ENCODE measurements around the gene GMDS. TPM values are rescaled to one million over a fixed set of nuclear protein-coding genes. Genes with fewer than 3 reads are reported as not detected.

GMDS gene
- total RNA-seq, 1 experiment from 2014 or later, result 9.7 TPM

GRCh38 chr6:1622220-1622850 is 623.1 kb downstream of the GMDS start:
- Histone ChIP-seq H3K4me3 (ENCODE audit: low read length) (no peak overlapping the region), H3K9me2 (replicated peaks; ENCODE audit: insufficient read depth, low read length) (no peaks in the 10 kb centered on the region), H3K27me3 (ENCODE audit: low read length) (no peaks in the 10 kb centered on the region), H3K4me1 (ENCODE audit: low read length) (no peaks in the 10 kb centered on the region), H3K4me2 (ENCODE audit: low read depth, low read length, poor library complexity, severe bottlenecking) (no peak overlapping the region), H3K36me3 (ENCODE audit: insufficient read depth, low read length) (no peaks in the 10 kb centered on the region), H3K27ac (ENCODE audit: low read length) (no peak overlapping the region), H3K9ac (ENCODE audit: low read length) (no peak overlapping the region), H3K79me2 (ENCODE audit: low read length) (no peaks in the 10 kb centered on the region), H4K20me1 (ENCODE audit: insufficient read depth, low read depth, low read length) (no peaks in the 10 kb centered on the region), H2AFZ (ENCODE audit: low read length) (no peak overlapping the region), H3K9me3 (ENCODE audit: low read length) (no peaks in the 10 kb centered on the region)
- DNase-seq, result no peak

DNA sequence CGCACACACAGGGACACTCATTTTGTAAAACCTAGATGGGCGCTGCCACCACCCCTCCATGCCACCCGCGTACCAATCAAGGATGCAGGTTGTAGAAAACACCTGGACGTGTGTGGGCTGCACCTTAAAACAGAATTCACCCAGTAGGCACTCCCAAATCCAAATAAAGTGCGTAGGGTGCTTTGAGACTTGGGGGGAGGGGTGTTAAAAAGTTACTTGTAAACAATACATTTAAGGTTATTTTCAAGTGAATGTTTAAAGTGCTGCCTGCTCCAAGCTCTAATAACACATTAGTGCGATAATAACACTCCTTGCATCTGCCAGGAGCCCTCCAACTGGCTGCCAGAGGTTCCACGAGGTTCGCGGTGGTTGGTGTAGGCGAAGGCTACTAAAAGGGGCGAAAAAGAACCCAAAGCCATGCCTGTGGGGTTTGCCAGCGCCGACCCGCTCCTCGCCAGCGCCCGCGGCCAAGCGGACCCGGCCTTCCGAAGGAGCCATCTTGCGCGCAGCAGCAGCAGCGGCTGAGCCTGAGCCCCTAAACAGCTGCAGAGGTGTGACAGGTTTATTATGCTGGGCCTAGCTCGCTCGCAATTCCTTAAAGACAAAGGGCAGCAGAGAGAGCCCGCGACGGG is 624.2 kb downstream of the GMDS start:
- DNase-seq, result no peak
- Histone ChIP-seq H3K9me2 (replicated peaks; ENCODE audit: insufficient read depth, low read length) (no peaks in the 10 kb centered on the region), H3K9ac (ENCODE audit: low read length) (no peak overlapping the region), H3K4me2 (ENCODE audit: low read depth, low read length, poor library complexity, severe bottlenecking) (no peak overlapping the region), H3K79me2 (ENCODE audit: low read length) (no peaks in the 10 kb centered on the region), H3K4me1 (ENCODE audit: low read length) (no peaks in the 10 kb centered on the region), H3K27ac (ENCODE audit: low read length) (no peak overlapping the region), H3K36me3 (ENCODE audit: insufficient read depth, low read length) (no peaks in the 10 kb centered on the region), H4K20me1 (ENCODE audit: insufficient read depth, low read depth, low read length) (no peaks in the 10 kb centered on the region), H3K27me3 (ENCODE audit: low read length) (no peaks in the 10 kb centered on the region), H3K9me3 (ENCODE audit: low read length) (no peaks in the 10 kb centered on the region), H3K4me3 (ENCODE audit: low read length) (no peak overlapping the region), H2AFZ (ENCODE audit: low read length) (no peak overlapping the region)

- Histone ChIP-seq H3K27me3 (ENCODE audit: low read length) (no peaks in the 10 kb centered on the region), H3K4me1 (ENCODE audit: low read length) (no peaks in the 10 kb centered on the region), H3K9ac (ENCODE audit: low read length) (no peak overlapping the region), H3K36me3 (ENCODE audit: insufficient read depth, low read length) (no peaks in the 10 kb centered on the region), H3K9me2 (replicated peaks; ENCODE audit: insufficient read depth, low read length) (no peaks in the 10 kb centered on the region), H3K27ac (ENCODE audit: low read length) (no peak overlapping the region), H3K9me3 (ENCODE audit: low read length) (no peaks in the 10 kb centered on the region), H2AFZ (ENCODE audit: low read length) (no peak overlapping the region), H3K4me3 (ENCODE audit: low read length) (no peak overlapping the region), H4K20me1 (ENCODE audit: insufficient read depth, low read depth, low read length) (no peaks in the 10 kb centered on the region), H3K79me2 (ENCODE audit: low read length) (no peaks in the 10 kb centered on the region), H3K4me2 (ENCODE audit: low read depth, low read length, poor library complexity, severe bottlenecking) (no peak overlapping the region)
- no peak for DNase-seq
Observed at GRCh38 chr6:1620504-1621069, 624.8 kb downstream of the GMDS start.

DNA sequence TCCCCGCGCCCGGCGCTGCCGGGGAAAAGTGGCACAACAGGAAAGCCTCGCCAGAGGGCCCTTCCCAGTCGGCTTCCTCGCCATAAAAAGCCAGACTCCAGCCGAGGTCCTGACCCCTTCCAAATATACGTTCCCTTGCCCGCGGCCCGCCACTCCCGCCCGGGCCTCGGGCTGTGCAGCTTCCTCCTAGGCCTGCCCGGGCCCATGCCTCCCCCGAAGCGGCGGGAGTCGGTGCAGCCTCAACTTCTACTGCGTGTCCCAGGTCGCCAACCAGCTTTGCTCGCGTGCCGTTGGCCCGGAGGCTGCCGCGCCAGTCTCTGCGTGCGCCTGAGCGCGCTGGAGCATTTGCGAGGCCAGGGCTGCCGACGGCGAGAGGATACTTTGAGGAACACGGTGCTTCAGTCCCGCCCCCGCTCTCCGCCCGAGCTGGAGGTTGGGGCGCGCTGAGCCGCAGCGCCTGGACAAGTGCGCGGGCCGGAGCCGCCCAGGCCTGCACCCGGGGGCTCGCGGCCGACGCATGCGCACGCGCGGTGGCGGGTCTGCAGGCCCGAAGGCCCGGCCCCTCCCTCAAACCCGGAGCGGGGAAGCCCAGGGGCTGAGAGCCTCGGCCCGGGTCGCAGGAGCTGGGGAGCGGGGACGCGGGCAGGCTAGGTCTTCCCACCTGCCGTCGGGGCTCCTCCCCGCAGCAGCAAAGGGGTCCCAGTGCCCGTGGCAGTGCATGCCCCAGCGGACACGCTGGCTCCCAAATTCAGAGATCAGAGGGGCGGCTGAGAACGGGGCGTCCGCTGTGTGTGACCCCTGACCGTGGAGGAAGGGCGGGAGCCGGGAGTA is 625.5 kb downstream of the GMDS start:
- Histone ChIP-seq H3K36me3 (ENCODE audit: insufficient read depth, low read length) (no peaks in the 10 kb centered on the region), H3K4me2 (ENCODE audit: low read depth, low read length, poor library complexity, severe bottlenecking) (no peak overlapping the region), H3K4me3 (ENCODE audit: low read length) (no peak overlapping the region), H3K9ac (ENCODE audit: low read length) (no peak overlapping the region), H2AFZ (ENCODE audit: low read length) (no peak overlapping the region), H3K27ac (ENCODE audit: low read length) (no peak overlapping the region), H3K9me3 (ENCODE audit: low read length) (no peaks in the 10 kb centered on the region), H3K79me2 (ENCODE audit: low read length) (no peaks in the 10 kb centered on the region), H4K20me1 (ENCODE audit: insufficient read depth, low read depth, low read length) (no peaks in the 10 kb centered on the region), H3K27me3 (ENCODE audit: low read length) (no peaks in the 10 kb centered on the region), H3K4me1 (ENCODE audit: low read length) (no peaks in the 10 kb centered on the region), H3K9me2 (replicated peaks; ENCODE audit: insufficient read depth, low read length) (no peaks in the 10 kb centered on the region)
- DNase-seq, result no peak

GRCh38 chr6:1619098-1619672 is 626.2 kb downstream of the GMDS start:
- Histone ChIP-seq H3K9me2 (replicated peaks; ENCODE audit: insufficient read depth, low read length) (no peaks in the 10 kb centered on the region), H3K9me3 (ENCODE audit: low read length) (no peaks in the 10 kb centered on the region), H4K20me1 (ENCODE audit: insufficient read depth, low read depth, low read length) (no peaks in the 10 kb centered on the region), H3K27me3 (ENCODE audit: low read length) (no peaks in the 10 kb centered on the region), H3K79me2 (ENCODE audit: low read length) (no peaks in the 10 kb centered on the region), H3K4me3 (ENCODE audit: low read length) (no peak overlapping the region), H3K9ac (ENCODE audit: low read length) (no peak overlapping the region), H3K27ac (ENCODE audit: low read length) (no peak overlapping the region), H3K36me3 (ENCODE audit: insufficient read depth, low read length) (no peaks in the 10 kb centered on the region), H3K4me1 (ENCODE audit: low read length) (no peaks in the 10 kb centered on the region), H2AFZ (ENCODE audit: low read length) (no peak overlapping the region), H3K4me2 (ENCODE audit: low read depth, low read length, poor library complexity, severe bottlenecking) (no peak overlapping the region)
- no peak for DNase-seq

- Histone ChIP-seq H4K20me1 (ENCODE audit: insufficient read depth, low read depth, low read length) (no peaks in the 10 kb centered on the region), H3K27me3 (ENCODE audit: low read length) (no peaks in the 10 kb centered on the region), H3K4me2 (ENCODE audit: low read depth, low read length, poor library complexity, severe bottlenecking) (no peak overlapping the region), H3K4me1 (ENCODE audit: low read length) (no peaks in the 10 kb centered on the region), H2AFZ (ENCODE audit: low read length) (no peak overlapping the region), H3K27ac (ENCODE audit: low read length) (no peak overlapping the region), H3K36me3 (ENCODE audit: insufficient read depth, low read length) (no peaks in the 10 kb centered on the region), H3K79me2 (ENCODE audit: low read length) (no peaks in the 10 kb centered on the region), H3K4me3 (ENCODE audit: low read length) (no peak overlapping the region), H3K9me3 (ENCODE audit: low read length) (no peaks in the 10 kb centered on the region), H3K9me2 (replicated peaks; ENCODE audit: insufficient read depth, low read length) (no peaks in the 10 kb centered on the region), H3K9ac (ENCODE audit: low read length) (no peak overlapping the region)
- DNase-seq, result no peak
Observed at GRCh38 chr6:1618311-1619097, 626.9 kb downstream of the GMDS start.

GRCh38 chr6:1617466-1618310 is 627.7 kb downstream of the GMDS start:
- Histone ChIP-seq H3K4me2 (ENCODE audit: low read depth, low read length, poor library complexity, severe bottlenecking) (no peak overlapping the region), H3K9me2 (replicated peaks; ENCODE audit: insufficient read depth, low read length) (no peaks in the 10 kb centered on the region), H3K27me3 (ENCODE audit: low read length) (no peaks in the 10 kb centered on the region), H3K9me3 (ENCODE audit: low read length) (no peaks in the 10 kb centered on the region), H3K9ac (ENCODE audit: low read length) (no peak overlapping the region), H3K27ac (ENCODE audit: low read length) (no peak overlapping the region), H3K4me1 (ENCODE audit: low read length) (no peaks in the 10 kb centered on the region), H3K36me3 (ENCODE audit: insufficient read depth, low read length) (no peaks in the 10 kb centered on the region), H3K4me3 (ENCODE audit: low read length) (no peak overlapping the region), H4K20me1 (ENCODE audit: insufficient read depth, low read depth, low read length) (no peaks in the 10 kb centered on the region), H3K79me2 (ENCODE audit: low read length) (no peaks in the 10 kb centered on the region), H2AFZ (ENCODE audit: low read length) (no peak overlapping the region)
- no peak for DNase-seq
